ENCODE results near the gene ARFRP1.

The ARFRP1 gene

GRCh38 chr20:63741676-63742380 is 34.1 kb upstream of the ARFRP1 start:
- Histone ChIP-seq H3K9me3 (ENCODE audit: severe bottlenecking) (no peaks in the 10 kb centered on the region), H3K27ac (peak overlapping the region; percentile 78), H3K4me3 (ENCODE audit: low read depth, low read length) (no peak overlapping the region), H3K36me3 (peaks cover 10% of the 10 kb centered on the region), H3K27me3 (ENCODE audit: insufficient read depth, low read depth, severe bottlenecking) (no peaks in the 10 kb centered on the region)
- no peak for TF ChIP-seq CTCF (IDR thresholded peaks at IDR 0.05; ENCODE audit: low read depth, low read length)
- DNase-seq, result no peak

DNA sequence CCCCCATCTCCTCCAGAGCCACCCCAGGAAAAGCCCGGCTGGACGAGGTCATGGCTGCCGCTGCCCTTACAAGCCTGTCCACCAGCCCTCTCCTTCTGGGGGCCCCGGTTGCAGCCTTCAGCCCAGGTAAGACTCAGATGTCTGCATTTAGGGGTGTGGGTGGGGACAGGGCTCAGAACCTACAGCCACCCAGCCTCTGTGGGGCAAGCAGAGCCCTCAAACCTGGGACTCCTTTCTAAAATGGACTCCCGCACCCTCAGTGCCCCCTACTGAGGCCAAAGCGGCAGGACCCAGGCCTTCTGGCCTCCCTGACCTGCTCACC is 33.5 kb upstream of the ARFRP1 start:
- H3K36me3 ChIP-seq, result peaks cover 15% of the 10 kb centered on the region
- no peak for DNase-seq
- H3K4me3 ChIP-seq (ENCODE audit: low read depth, low read length), result peak overlapping the region; percentile 69
- no peaks in the 10 kb centered on the region for H3K27me3 ChIP-seq (ENCODE audit: insufficient read depth, low read depth, severe bottlenecking)
- peak overlapping the region; percentile 78 for H3K27ac ChIP-seq
- H3K9me3 ChIP-seq (ENCODE audit: severe bottlenecking), result no peaks in the 10 kb centered on the region
- no peak for TF ChIP-seq CTCF (IDR thresholded peaks at IDR 0.05; ENCODE audit: low read depth, low read length)

GRCh38 chr20:63740627-63741353 is 33.0 kb upstream of the ARFRP1 start:
- TF ChIP-seq CTCF (IDR thresholded peaks at IDR 0.05; ENCODE audit: low read depth, low read length), result no peak
- peak; percentile 53 for DNase-seq
- Histone ChIP-seq H3K27ac (peak overlapping the region; percentile 78), H3K27me3 (ENCODE audit: insufficient read depth, low read depth, severe bottlenecking) (no peaks in the 10 kb centered on the region), H3K4me3 (ENCODE audit: low read depth, low read length) (peak overlapping the region; percentile 69), H3K9me3 (ENCODE audit: severe bottlenecking) (no peaks in the 10 kb centered on the region), H3K36me3 (peaks cover 20% of the 10 kb centered on the region)

DNA sequence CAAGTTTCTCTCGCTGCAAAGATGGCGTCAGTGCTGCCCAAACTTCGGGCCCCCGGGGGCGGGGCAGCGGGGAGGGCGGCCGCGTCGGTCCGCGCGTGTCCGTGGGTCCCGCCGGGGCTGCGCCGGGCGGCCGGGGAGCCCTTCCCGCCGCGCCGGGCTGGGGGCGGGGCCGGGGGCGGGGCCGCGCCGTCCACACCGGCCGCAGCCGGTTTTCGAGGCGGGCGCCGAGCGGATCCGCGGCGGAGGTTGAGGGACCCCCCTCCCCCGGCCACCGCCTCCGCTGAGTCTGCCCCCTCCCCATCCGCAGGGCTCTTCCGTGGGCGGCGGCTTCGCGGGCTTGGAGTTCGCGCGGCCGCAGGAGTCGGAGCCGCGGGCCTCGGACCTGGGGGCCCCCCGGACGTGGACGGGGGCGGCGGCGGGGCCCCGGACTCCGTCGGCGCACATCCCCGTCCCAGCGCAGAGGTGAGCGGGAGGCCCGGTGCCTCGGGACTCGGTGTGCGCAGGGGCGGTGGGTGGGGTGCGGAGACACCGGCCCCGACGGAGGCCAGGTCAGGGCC is 32.4 kb upstream of the ARFRP1 start:
- H3K27ac ChIP-seq, result peak overlapping the region; percentile 78
- H3K36me3 ChIP-seq, result peaks cover 26% of the 10 kb centered on the region
- H3K9me3 ChIP-seq (ENCODE audit: severe bottlenecking), result no peaks in the 10 kb centered on the region
- no peak for TF ChIP-seq CTCF (IDR thresholded peaks at IDR 0.05; ENCODE audit: low read depth, low read length)
- DNase-seq, result no peak
- peak overlapping the region; percentile 69 for H3K4me3 ChIP-seq (ENCODE audit: low read depth, low read length)
- no peaks in the 10 kb centered on the region for H3K27me3 ChIP-seq (ENCODE audit: insufficient read depth, low read depth, severe bottlenecking)

GRCh38 chr20:63739130-63740069 is 31.6 kb upstream of the ARFRP1 start, which contains the start of gene SLC2A4RG:
SLC2A4RG (plus strand) TSS chr20:63739776; CDS start chr20:63739913, 137 bp downstream.
- no peaks in the 10 kb centered on the region for H3K9me3 ChIP-seq (ENCODE audit: severe bottlenecking)
- peaks cover 30% of the 10 kb centered on the region for H3K36me3 ChIP-seq
- peak within 1 kb of the TSS; percentile 78 for H3K27ac ChIP-seq
- DNase-seq, result peak; percentile 47
- H3K27me3 ChIP-seq (ENCODE audit: insufficient read depth, low read depth, severe bottlenecking), result no peaks in the 10 kb centered on the region
- TF ChIP-seq CTCF (IDR thresholded peaks at IDR 0.05; ENCODE audit: low read depth, low read length), result no peak
- peak within 1 kb of the TSS; percentile 69 for H3K4me3 ChIP-seq (ENCODE audit: low read depth, low read length)
